OCI-LY1 (cell line): ENCODE results near the gene RABGAP1L.

ENCODE experiments used
- H2AFZ ChIP-seq: fragments of 200-600 bp; sonication (generic), shearing (Covaris generic); 2 replicates; pipeline ENCODE4 v1.6.0; 2014; ENCODE audit warnings: antibody characterized with exemption, mild to moderate bottlenecking, low read length
- H3F3A ChIP-seq: fragments of 200-600 bp; sonication (generic), shearing (Covaris generic); 2 replicates; pipeline ENCODE4 v1.6.0; 2014; ENCODE audit warnings: mild to moderate bottlenecking, antibody characterized with exemption, low read length, moderate library complexity; ENCODE audit not compliant: insufficient read depth
- H3K27ac ChIP-seq: fragments of 200-600 bp; sonication (generic); 2 replicates; pipeline ENCODE4 v1.5.1; 2014; ENCODE audit warnings: low read length, mixed run types, mild to moderate bottlenecking, low read depth; ENCODE audit not compliant: poor library complexity, severe bottlenecking
- H3K27me3 ChIP-seq: fragments of 200-600 bp; sonication (generic); 2 replicates; pipeline ENCODE4 v1.6.0; 2014; ENCODE audit warnings: antibody characterized with exemption, mild to moderate bottlenecking, low read length, moderate library complexity; ENCODE audit not compliant: insufficient read depth
- H3K36me3 ChIP-seq: fragments of 200-600 bp; sonication (generic); 2 replicates; pipeline ENCODE4 v1.6.1; 2014; ENCODE audit warnings: mild to moderate bottlenecking, antibody characterized with exemption, low read length, moderate library complexity, mixed read lengths; ENCODE audit not compliant: insufficient read depth
- H3K4me1 ChIP-seq: fragments of 200-600 bp; sonication (generic); 2 replicates; pipeline ENCODE4 v1.5.1; 2014; ENCODE audit warnings: mild to moderate bottlenecking, low read length, moderate library complexity; ENCODE audit not compliant: insufficient read depth, severe bottlenecking
- H3K4me2 ChIP-seq: fragments of 200-600 bp; sonication (generic), shearing (Covaris generic); 2 replicates; pipeline ENCODE4 v1.6.1; 2014; ENCODE audit warnings: low read length
- H3K4me3 ChIP-seq: fragments of 200-600 bp; sonication (generic); 2 replicates; pipeline ENCODE4 v1.5.1; 2014; ENCODE audit warnings: low read length, low read depth, mild to moderate bottlenecking, mixed read lengths; ENCODE audit not compliant: poor library complexity, severe bottlenecking
- H3K79me2 ChIP-seq: fragments of 200-600 bp; shearing (Covaris generic); 2 replicates; pipeline ENCODE4 v1.6.1; 2016; ENCODE audit warnings: mixed run types, low read length, mixed read lengths; ENCODE audit not compliant: insufficient read depth
- H3K9ac ChIP-seq: fragments of 200-600 bp; sonication (generic), shearing (Covaris generic); 2 replicates; pipeline ENCODE4 v1.6.1; 2014; ENCODE audit warnings: mild to moderate bottlenecking, low read length, mixed read lengths
- H3K9me2 ChIP-seq: fragments of 200-600 bp; sonication (generic), shearing (Covaris generic); 2 replicates; pipeline ENCODE4 v1.6.1; 2014; ENCODE audit warnings: low read depth, mild to moderate bottlenecking, low read length, mixed read lengths
- H3K9me3 ChIP-seq: fragments of 200-600 bp; shearing (Covaris generic); 2 replicates; pipeline ENCODE4 v1.6.1; 2014; ENCODE audit warnings: low read length, mixed read lengths
- H4K20me1 ChIP-seq: fragments of 200-600 bp; sonication (generic), shearing (Covaris generic); 2 replicates; pipeline ENCODE4 v1.6.0; 2016; ENCODE audit warnings: mild to moderate bottlenecking, low read length; ENCODE audit not compliant: insufficient read depth
- EZH2 ChIP-seq: fragments of 200-600 bp; sonication (generic), shearing (Covaris generic); IDR thresholded peaks from 2 replicates; pipeline ENCODE4 v1.8.0; 2017; ENCODE audit warnings: borderline replicate concordance, mixed run types, mild to moderate bottlenecking, antibody characterized with exemption, low read length, moderate library complexity, mixed read lengths
- TF ChIP-seq, protein P1 (sequence below): fragments of 200-600 bp; sonication (generic), shearing (Covaris generic); IDR thresholded peaks from 2 replicates; pipeline ENCODE4 v1.5.1; 2017; ENCODE audit warnings: mild to moderate bottlenecking, antibody characterized with exemption, low read length, moderate library complexity, mixed read lengths

The RABGAP1L gene

GRCh38 chr1:174219606-174220370 is 60.5 kb downstream of the RABGAP1L start:
- H3K36me3 ChIP-seq: peaks cover 36% of the 10 kb centered on the region
- no peaks in the 10 kb centered on the region for H4K20me1 ChIP-seq
- no peak overlapping the region for H3K4me3 ChIP-seq
- H3K9me3 ChIP-seq: peaks cover 7% of the 10 kb centered on the region
- H2AFZ ChIP-seq: no peak overlapping the region
- peaks cover 33% of the 10 kb centered on the region for H3K4me1 ChIP-seq
- no peak overlapping the region for H3K4me2 ChIP-seq
- H3K9ac ChIP-seq: 0 out of 2 replicates have a peak overlapping the region, but pooled peaks have one; percentile 7
- H3K79me2 ChIP-seq: peaks cover 5% of the 10 kb centered on the region; the same call in 1 of the 2 replicates
- no peak for TF ChIP-seq EZH2
- TF ChIP-seq, protein P1, sequence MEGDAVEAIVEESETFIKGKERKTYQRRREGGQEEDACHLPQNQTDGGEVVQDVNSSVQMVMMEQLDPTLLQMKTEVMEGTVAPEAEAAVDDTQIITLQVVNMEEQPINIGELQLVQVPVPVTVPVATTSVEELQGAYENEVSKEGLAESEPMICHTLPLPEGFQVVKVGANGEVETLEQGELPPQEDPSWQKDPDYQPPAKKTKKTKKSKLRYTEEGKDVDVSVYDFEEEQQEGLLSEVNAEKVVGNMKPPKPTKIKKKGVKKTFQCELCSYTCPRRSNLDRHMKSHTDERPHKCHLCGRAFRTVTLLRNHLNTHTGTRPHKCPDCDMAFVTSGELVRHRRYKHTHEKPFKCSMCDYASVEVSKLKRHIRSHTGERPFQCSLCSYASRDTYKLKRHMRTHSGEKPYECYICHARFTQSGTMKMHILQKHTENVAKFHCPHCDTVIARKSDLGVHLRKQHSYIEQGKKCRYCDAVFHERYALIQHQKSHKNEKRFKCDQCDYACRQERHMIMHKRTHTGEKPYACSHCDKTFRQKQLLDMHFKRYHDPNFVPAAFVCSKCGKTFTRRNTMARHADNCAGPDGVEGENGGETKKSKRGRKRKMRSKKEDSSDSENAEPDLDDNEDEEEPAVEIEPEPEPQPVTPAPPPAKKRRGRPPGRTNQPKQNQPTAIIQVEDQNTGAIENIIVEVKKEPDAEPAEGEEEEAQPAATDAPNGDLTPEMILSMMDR: no peak
- peak overlapping the region; percentile 19 for H3K27ac ChIP-seq
- H3K27me3 ChIP-seq: no peaks in the 10 kb centered on the region
- H3K9me2 ChIP-seq: no peaks in the 10 kb centered on the region
- H3F3A ChIP-seq: no peaks in the 10 kb centered on the region

GRCh38 chr1:174221681-174222080 is 62.4 kb downstream of the RABGAP1L start:
- Histone ChIP-seq H3K36me3 (peaks cover 48% of the 10 kb centered on the region), H3K27ac (no peak overlapping the region), H3K4me1 (peaks cover 33% of the 10 kb centered on the region), H3F3A (no peaks in the 10 kb centered on the region), H2AFZ (no peak overlapping the region), H4K20me1 (no peaks in the 10 kb centered on the region), H3K9me3 (peaks cover 7% of the 10 kb centered on the region), H3K9ac (no peak overlapping the region), H3K4me3 (no peak overlapping the region), H3K4me2 (no peak overlapping the region), H3K27me3 (no peaks in the 10 kb centered on the region), H3K79me2 (peaks cover 5% of the 10 kb centered on the region; the same call in 1 of the 2 replicates), H3K9me2 (no peaks in the 10 kb centered on the region)
- TF ChIP-seq EZH2: no peak
- TF ChIP-seq, protein P1: no peak

GRCh38 chr1:174222166-174222949 is 63.0 kb downstream of the RABGAP1L start:
- Histone ChIP-seq H3K9me2 (no peaks in the 10 kb centered on the region), H3K36me3 (peaks cover 48% of the 10 kb centered on the region), H3K4me2 (no peak overlapping the region), H3K27ac (no peak overlapping the region), H3K9ac (no peak overlapping the region), H3K79me2 (0 out of 2 replicates have a peak, but pooled peaks cover 5% of the 10 kb centered on the region), H3K4me3 (no peak overlapping the region), H3F3A (no peaks in the 10 kb centered on the region), H3K4me1 (peaks cover 30% of the 10 kb centered on the region), H3K27me3 (no peaks in the 10 kb centered on the region), H2AFZ (no peak overlapping the region), H3K9me3 (peaks cover 7% of the 10 kb centered on the region), H4K20me1 (no peaks in the 10 kb centered on the region)
- TF ChIP-seq, protein P1: no peak
- no peak for TF ChIP-seq EZH2
